SK-N-SH treated with all-trans-retinoic acid at 6 μM for 48 hours (cell line): ENCODE results near the gene BLM.
"Not testable (repeated sequence)": the region's sequence is repeated elsewhere in the genome, so short reads cannot be mapped to it uniquely, and the experiment has no call there.

Source experiments
- ATAC-seq: fragments of 200-7000 bp; cut with Tn5 transposase; 3 replicates; pipeline ENCODE4 v1.9.1; 2020; ENCODE audit warnings: mild to moderate bottlenecking, moderate library complexity
- ARNTL ChIP-seq: fragments of 450-650 bp; formaldehyde crosslinking; IDR thresholded peaks from 2 replicates; pipeline ENCODE4 v1.5.0; 2020; ENCODE audit warnings: low read depth, mild to moderate bottlenecking, moderate library complexity, borderline replicate concordance
- BACH2 ChIP-seq: fragments of 250-450 bp; sonication (Bioruptor Pico); IDR thresholded peaks from 2 replicates; pipeline ENCODE4 v1.9.0; 2021; ENCODE audit warnings: mild to moderate bottlenecking, borderline replicate concordance
- CREB5 ChIP-seq: fragments of 250-450 bp; sonication (Bioruptor Pico); IDR thresholded peaks from 2 replicates; pipeline ENCODE4 v1.5.1; 2020; ENCODE audit warnings: low read depth, mild to moderate bottlenecking, moderate library complexity
- CSDC2 ChIP-seq: fragments of 250-450 bp; sonication (Bioruptor Pico); IDR thresholded peaks from 2 replicates; pipeline ENCODE4 v1.5.0; 2020; ENCODE audit warnings: mild to moderate bottlenecking, moderate library complexity
- CSRNP3 ChIP-seq: fragments of 250-450 bp; sonication (Bioruptor Pico); IDR thresholded peaks from 2 replicates; pipeline ENCODE4 v1.5.1; 2021; ENCODE audit warnings: mild to moderate bottlenecking, moderate library complexity
- ESRRG ChIP-seq: fragments of 250-450 bp; sonication (Bioruptor Pico); IDR thresholded peaks from 2 replicates; pipeline ENCODE4 v1.6.1; 2021; ENCODE audit warnings: mild to moderate bottlenecking
- GLIS3 ChIP-seq: fragments of 250-450 bp; sonication (Bioruptor Pico); IDR thresholded peaks from 2 replicates; pipeline ENCODE4 v1.5.0; 2020; ENCODE audit warnings: mild to moderate bottlenecking, moderate library complexity
- ISL1 ChIP-seq: fragments of 250-450 bp; sonication (Bioruptor Pico); IDR thresholded peaks from 2 replicates; pipeline ENCODE4 v2.1.2; 2022; ENCODE audit warnings: mild to moderate bottlenecking, moderate library complexity
- OSR1 ChIP-seq: fragments of 250-450 bp; sonication (Bioruptor Pico); IDR thresholded peaks from 2 replicates; pipeline ENCODE4 v1.8.0; 2022; ENCODE audit warnings: moderate library complexity, mild to moderate bottlenecking, inconsistent platforms
- PATZ1 ChIP-seq: fragments of 250-450 bp; sonication (Bioruptor Pico); IDR thresholded peaks from 2 replicates; pipeline ENCODE4 v1.8.0; 2020; ENCODE audit warnings: mild to moderate bottlenecking, moderate library complexity, borderline replicate concordance
- POU6F1 ChIP-seq: fragments of 250-450 bp; sonication (Bioruptor Pico); IDR thresholded peaks from 2 replicates; pipeline ENCODE4 v1.8.0; 2021; ENCODE audit warnings: low read depth, mild to moderate bottlenecking, moderate library complexity, borderline replicate concordance
- RARB ChIP-seq: fragments of 250-450 bp; sonication (Bioruptor Pico); IDR thresholded peaks from 2 replicates; pipeline ENCODE4 v1.8.0; 2021; ENCODE audit warnings: mild to moderate bottlenecking, moderate library complexity
- TCF4 ChIP-seq: fragments of 250-450 bp; sonication (Bioruptor Pico); IDR thresholded peaks from 2 replicates; pipeline ENCODE4 v1.8.0; 2021; ENCODE audit warnings: mild to moderate bottlenecking, moderate library complexity, borderline replicate concordance
- TOX ChIP-seq: fragments of 250-450 bp; sonication (Bioruptor Pico); IDR thresholded peaks from 2 replicates; pipeline ENCODE4 v1.8.0; 2021; ENCODE audit warnings: mild to moderate bottlenecking, moderate library complexity, borderline replicate concordance
- TSHZ2 ChIP-seq: fragments of 250-450 bp; sonication (Bioruptor Pico); IDR thresholded peaks from 2 replicates; pipeline ENCODE4 v1.5.0; 2020; ENCODE audit warnings: mild to moderate bottlenecking, moderate library complexity
- ZC3H10 ChIP-seq: fragments of 250-450 bp; sonication (Bioruptor Pico); IDR thresholded peaks from 2 replicates; pipeline ENCODE4 v1.5.1; 2021; ENCODE audit warnings: mild to moderate bottlenecking, moderate library complexity
- ZFP3 ChIP-seq: fragments of 250-450 bp; sonication (Bioruptor Pico); IDR thresholded peaks from 2 replicates; pipeline ENCODE4 v1.5.0; 2020; ENCODE audit warnings: mild to moderate bottlenecking, moderate library complexity
- ZFP30 ChIP-seq: fragments of 450-650 bp; formaldehyde crosslinking; IDR thresholded peaks from 2 replicates; pipeline ENCODE4 v1.5.0; 2022; ENCODE audit warnings: mild to moderate bottlenecking, moderate library complexity
- ZNF565 ChIP-seq: fragments of 450-650 bp; formaldehyde crosslinking; conservative IDR thresholded peaks from 2 replicates; pipeline ENCODE4 v1.5.0; 2020; ENCODE audit warnings: low read depth, mild to moderate bottlenecking, moderate library complexity
- ZNF70 ChIP-seq: fragments of 450-650 bp; formaldehyde crosslinking; IDR thresholded peaks from 2 replicates; pipeline ENCODE4 v1.5.0; 2020; ENCODE audit warnings: mild to moderate bottlenecking, moderate library complexity
- ZNF8 ChIP-seq: fragments of 450-650 bp; formaldehyde crosslinking; IDR thresholded peaks from 2 replicates; pipeline ENCODE4 v1.5.0; 2020; ENCODE audit warnings: mild to moderate bottlenecking, moderate library complexity

BLM gene

GRCh38 chr15:90716976-90717821, at the start of gene BLM:
Gene BLM, plus strand, starts transcription at chr15:90717346. Its CDS starts 30,047 bp downstream, at chr15:90747393.
- TF ChIP-seq CSDC2 (CRISPR knock-in tag) (no peak), TOX (CRISPR knock-in tag) (no peak), ZFP3 (no peak), ARNTL (CRISPR knock-in tag) (no peak), ZC3H10 (no peak), RARB (CRISPR knock-in tag) (no peak), ZNF565 (no peak), BACH2 (CRISPR knock-in tag) (no peak), ZNF70 (CRISPR knock-in tag) (no peak), OSR1 (CRISPR knock-in tag) (no peak), CSRNP3 (CRISPR knock-in tag) (no peak), ZNF8 (CRISPR knock-in tag) (no peak), ESRRG (CRISPR knock-in tag) (no peak), ISL1 (no peak), POU6F1 (CRISPR knock-in tag) (no peak), ZFP30 (CRISPR knock-in tag) (no peak), CREB5 (CRISPR knock-in tag) (no peak)
- TF ChIP-seq, all 23 proteins: peak for 0
- ATAC-seq = peak; percentile 99

GRCh38 chr15:90667755-90668345, 49.3 kb upstream of the BLM start:
- not testable (repeated sequence) for ATAC-seq

- not testable (repeated sequence) for ATAC-seq
These were observed 46.5 kb upstream of the BLM start for GRCh38 chr15:90670631-90671030.

GRCh38 chr15:90671216-90671615, 45.9 kb upstream of the BLM start:
- TF ChIP-seq ZFP3 = no peak
- no peak for TF ChIP-seq ZNF70 (CRISPR knock-in tag)
- TF ChIP-seq TSHZ2 (CRISPR knock-in tag) = no peak
- no peak for TF ChIP-seq BACH2 (CRISPR knock-in tag)
- TF ChIP-seq ZC3H10 = no peak
- no peak for TF ChIP-seq CSDC2 (CRISPR knock-in tag)
- TF ChIP-seq RARB (CRISPR knock-in tag) = no peak
- TF ChIP-seq GLIS3 (CRISPR knock-in tag) = no peak
- no peak for TF ChIP-seq CREB5 (CRISPR knock-in tag)
- no peak for TF ChIP-seq TCF4
- no peak for TF ChIP-seq PATZ1 (CRISPR knock-in tag)
- TF ChIP-seq ESRRG (CRISPR knock-in tag) = no peak
- no peak for TF ChIP-seq CSRNP3 (CRISPR knock-in tag)
- ATAC-seq = no peak

- not testable (repeated sequence) for ATAC-seq
These were observed 43.8 kb upstream of the BLM start for GRCh38 chr15:90673357-90673756.
